HuH-7 (cell line): ENCODE data around the gene LRFN3.
"Not testable (repeated sequence)": the region's sequence is repeated elsewhere in the genome, so short reads cannot be mapped to it uniquely, and the experiment has no call there.

ENCODE experiments used
- DNase-seq: peaks from one replicate; pipeline ENCODE4 v3.0.0; 2011; ENCODE audit warnings: low spot score

Gene LRFN3

DNA sequence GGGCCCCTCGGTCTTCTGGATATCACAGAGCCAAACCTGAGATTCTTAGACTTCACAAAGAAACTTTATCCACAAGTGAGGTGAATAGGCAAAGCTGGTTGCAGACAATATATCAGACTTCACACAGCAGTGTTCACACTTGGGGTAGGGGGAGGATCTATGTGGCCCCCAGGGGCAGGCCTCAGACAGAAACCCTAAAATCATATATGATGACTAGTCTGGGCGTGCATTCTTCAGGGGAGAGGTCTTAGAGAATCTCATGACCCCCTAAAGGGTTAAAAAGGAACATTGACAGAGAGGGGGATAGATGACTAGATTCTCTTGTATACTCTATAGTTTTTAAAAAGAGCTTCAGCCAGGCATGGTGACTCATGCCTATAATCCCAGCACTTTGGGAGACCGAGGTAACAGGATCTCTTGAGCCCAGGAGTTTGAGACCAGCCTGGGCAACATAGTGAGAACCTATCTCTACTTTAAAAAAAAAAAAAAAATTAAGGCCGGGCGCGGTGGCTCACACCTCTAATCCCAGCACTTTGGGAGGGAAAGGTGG lies 30.9 kb upstream of the LRFN3 start:
- DNase-seq, result no peak

DNA sequence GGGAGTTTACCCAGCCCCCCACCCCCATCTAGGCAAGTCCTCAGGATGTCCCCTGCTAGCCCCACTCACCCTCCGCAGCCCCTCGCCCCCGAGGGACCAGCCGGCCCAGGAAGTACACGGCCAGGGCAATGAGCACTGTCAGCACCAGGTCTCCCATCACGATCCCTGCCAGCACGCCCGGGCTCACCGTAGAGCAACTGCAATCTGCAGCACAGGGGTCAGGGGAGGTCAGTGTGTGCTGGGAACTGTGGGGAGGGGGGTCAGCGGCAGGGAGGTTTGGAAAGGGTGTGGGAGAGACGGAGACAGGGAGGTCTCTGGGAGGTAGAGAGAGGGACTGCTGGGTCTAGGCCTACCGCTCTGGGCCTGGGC lies 28.8 kb upstream of the LRFN3 start:
- DNase-seq, result no peak

DNA sequence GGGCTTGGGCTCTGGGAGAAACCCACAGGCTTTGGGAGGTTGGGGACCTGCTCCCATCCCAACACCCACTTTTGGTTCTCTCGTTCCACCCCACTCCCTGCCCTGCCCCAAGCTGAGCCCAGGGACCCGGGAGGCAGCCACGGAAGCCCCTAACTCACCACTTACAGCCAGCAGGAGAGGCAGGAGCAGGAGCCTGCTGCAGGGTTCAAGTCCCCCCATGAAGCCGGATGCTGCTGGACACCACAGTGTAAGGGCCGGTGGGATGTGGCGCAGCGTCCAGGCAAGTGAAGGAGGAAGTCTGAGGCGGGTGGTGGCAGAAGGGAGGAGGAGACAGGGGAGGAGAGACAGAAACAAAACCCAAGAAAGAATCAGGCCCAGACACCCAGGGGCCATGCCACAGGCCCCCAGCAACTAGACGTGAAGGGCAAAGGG lies 28.1 kb upstream of the LRFN3 start, which contains the start of gene TYROBP:
TSS of gene TYROBP (minus strand) at position 286 of the 432 bp plus-strand sequence. CDS start at position 219, 67 bp downstream.
- DNase-seq, result no peak

DNA sequence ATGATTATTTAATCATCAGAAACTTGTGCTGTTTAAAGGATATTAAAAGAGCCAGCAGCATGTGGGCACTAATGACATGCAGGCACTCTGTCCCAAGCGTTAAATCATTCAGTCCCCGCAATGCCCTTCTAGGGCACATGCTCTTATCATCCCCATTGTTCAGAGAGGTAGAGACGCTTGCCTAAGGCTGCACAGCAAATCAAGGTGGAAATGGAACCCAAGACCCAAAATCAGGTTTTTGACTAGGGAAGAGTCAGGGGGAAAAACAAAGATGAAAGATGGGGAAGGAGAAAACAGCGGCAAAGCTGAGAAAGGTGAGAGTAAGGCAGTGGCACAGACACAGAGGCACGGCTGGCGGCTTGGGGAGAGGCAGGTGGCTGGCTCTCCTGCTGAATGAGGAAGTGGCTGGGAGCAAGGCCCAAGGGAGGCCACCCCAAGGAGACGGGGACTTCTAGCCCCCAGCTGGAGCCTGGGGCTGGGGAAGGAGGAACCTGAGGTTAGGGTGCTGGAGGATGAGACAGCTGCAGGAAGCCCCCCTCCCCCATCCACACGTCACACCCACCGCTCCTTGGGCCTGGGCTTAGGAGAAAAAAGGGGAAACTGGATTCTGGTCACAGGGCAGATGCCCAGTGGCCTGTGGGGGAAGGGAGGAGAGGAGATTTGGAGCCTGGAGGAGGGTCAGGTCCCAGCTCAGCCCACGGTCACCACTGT lies 27.0 kb upstream of the LRFN3 start:
- DNase-seq, result no peak

DNA sequence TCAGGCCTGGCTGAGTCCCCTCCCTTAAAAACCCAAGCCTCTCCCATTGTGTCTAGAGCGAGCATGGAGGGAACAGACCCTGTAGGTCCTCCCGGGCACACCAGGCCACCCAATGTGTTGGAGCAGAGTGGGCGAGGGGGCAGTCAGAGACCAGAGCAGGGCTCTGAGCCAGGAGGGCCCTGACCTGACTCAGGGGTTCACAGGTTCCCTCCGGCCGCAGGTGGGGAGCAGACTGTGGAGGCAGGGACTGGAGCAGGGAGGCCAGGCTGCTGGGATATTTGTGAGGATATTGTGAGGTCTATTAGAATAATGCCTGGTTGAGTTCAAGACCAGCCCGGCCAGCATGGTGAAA lies 26.5 kb upstream of the LRFN3 start:
- no peak for DNase-seq

DNA sequence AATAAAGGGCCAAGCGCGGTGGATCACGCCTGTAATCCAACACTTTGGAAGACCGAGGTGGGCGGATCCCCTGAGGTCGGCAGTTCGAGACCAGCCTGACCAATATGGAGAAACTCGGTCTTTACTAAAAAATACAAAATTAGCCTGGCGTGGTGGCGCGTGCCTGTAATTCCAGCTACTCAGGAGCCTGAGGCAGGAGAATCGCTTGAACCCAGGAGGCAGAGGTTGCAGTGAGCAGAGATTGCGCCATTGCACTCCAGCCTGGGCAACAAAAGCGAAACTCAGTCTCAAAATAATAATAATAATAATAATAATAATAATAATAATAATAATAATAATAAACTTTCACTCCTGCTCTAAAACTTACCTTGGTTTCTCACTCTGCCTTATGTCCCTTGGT lies 25.8 kb upstream of the LRFN3 start:
- DNase-seq, result not testable (repeated sequence)

DNA sequence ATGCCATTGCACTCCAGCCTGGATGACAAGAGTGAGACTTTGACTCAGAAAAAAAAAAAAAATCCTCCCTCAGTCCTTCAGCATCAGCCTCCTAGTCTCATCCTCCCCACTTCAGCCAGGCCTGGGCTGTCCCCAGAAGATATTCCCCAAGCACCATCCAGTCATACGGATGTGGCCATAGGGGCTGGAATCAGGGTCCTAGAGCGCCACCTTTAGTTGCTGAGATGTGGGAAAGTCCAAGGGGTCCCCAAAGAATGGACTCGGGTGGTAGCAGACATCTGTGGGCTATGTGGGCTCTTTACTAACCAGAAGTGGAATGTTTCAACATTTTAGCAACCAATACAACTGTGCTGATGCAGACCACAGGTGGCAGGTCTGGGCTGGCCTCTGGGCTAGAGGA lies 25.0 kb upstream of the LRFN3 start:
- no peak for DNase-seq

DNA sequence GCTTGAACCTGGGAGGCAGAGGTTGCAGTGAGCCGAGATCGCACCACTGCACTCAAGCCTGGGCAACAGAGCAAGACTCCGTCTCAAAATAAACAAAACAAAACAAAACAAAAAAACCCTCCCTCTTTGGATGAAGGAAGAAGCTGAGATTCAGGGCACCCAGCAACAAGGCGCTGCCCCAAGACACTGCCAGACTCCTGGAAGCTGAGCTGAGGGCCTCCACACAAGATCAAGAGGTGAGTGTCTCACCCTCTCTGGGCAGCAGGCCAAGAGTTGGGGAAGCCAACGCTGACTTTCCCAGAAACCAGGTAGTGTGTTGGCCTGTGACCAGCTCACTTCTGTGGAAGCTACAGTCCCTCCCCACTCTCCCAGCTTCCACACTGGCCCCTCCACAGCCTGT lies 24.4 kb upstream of the LRFN3 start:
- no peak for DNase-seq

DNA sequence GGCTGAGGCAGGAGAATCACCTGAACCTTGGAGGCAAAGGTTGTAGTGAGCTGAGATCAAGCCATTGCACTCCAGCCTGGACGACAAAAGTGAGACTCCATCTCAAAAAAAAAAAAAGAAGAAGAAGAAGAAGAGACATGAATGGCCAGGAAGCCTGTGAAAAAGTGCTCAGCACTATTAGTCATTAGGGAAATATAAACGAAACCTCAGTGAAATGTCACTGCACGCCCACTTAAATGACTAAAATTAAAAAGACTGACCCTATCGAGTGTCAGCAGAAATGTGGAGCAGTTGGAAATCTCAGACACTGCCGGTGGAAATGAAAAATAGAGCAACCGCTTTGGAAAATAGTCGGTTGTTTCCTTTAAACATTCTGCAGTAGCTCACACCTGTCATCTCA lies 22.6 kb upstream of the LRFN3 start:
- DNase-seq, result no peak

DNA sequence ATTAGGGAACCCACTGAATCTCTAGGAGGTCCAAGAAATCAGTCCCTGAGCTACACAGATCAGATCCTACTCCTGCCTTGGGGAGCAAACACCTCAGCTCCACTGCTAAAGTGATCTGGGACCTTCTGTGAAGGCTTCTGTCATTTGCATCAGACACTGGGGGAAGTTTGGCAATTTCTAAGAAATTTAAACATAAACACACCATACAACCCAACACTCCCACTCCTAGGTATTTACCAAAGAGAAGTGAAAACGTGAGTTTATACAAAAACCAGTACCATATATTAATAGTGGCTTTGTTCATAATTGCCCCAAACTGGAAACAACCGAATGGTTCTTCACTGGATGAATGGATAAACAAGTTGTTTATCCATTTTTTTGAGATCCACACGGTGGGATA lies 20.7 kb upstream of the LRFN3 start:
- DNase-seq, result no peak

DNA sequence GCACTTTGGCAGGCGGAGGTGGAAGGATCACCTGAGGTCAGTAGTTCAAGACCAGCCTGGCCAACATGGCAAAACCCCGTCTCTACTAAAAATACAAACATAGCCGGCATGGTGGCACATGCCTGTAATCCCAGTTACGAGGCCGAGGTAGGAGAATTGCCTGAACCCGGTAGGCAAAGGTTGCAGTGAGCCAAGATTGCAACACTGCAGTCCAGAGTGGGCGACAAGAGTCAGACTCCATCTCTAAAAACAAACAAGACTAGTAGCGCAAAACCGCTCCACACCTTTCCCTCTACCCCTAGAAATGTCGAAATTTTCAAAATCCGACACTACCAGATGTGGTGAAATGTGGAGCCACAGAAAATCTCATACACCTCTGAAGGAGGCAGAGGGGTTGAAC lies 16.9 kb upstream of the LRFN3 start:
- no peak for DNase-seq

DNA sequence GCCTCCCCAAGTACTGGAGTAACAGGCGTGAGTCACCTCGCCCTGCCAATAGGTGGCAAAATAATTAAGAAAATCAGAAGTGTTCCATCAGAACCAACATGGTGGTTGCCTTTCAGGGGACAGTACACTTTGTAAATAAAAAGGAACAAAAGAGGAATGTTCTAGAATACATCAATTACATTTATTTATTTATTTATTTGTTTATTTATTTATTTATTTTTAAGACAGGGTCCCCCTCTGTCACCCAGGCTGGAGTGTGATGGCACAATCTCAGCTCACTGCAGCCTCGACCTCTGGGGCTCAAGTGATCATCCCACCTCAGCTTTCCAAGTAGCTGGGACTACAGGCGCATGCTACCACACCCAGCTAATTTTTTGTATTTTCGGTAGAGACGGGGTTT lies 15.2 kb upstream of the LRFN3 start:
- no peak for DNase-seq

DNA sequence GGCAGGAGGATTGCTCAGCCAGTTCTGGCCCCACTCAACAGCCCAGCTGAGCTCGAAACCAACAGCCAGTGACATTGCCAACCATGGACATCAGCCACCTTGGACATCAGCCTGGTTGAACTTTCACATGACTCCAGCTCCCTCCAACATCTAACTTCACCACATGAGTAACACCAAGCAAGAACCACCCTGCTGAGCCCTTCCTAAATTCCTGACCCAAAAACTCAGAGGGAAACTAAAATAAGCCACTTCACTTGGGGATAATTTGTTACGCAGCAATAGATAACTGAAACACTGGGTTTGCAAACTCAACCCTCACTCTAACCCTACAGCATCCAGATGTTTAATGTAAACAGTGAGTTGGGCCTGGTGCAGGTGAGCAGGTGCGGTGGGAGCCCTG lies 10.7 kb upstream of the LRFN3 start:
- no peak for DNase-seq

DNA sequence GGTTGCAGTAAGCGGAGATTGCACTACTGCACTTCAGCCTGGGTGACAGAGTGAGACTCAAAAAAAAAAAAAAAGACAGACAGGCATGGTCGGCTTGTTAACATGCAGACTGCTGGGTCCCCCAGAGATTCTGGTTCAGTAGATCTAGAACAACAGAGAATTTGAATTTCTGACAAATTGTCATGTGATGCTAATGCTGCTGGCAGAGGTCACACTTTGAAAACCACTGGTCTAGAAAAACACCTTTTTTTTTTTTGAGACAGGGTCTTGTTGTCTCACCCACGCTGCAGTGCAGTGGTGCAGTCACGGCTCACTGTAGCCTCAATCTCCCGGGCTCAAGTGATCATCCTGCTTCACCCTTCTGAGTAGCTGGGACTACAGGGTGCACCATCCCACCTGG lies 7.7 kb upstream of the LRFN3 start:
- no peak for DNase-seq

DNA sequence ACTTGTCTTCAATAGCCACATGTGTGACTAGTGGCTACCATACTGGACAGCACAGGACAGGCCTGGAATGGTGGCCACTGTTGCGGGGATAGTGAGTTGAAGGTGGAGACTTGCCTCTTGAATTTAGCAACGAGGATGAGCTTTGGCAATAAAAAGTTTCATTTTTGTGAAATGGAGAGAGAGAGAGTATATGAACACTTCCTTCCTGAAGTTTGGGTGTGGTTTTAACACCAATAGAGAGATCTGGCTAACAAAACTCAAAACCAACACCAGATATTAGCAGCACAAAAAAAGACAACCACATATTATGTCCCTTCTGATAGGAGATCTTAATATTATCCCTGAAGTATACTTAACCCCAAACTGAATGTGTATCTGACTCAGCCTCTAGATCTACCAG lies 6.3 kb upstream of the LRFN3 start:
- DNase-seq, result no peak

DNA sequence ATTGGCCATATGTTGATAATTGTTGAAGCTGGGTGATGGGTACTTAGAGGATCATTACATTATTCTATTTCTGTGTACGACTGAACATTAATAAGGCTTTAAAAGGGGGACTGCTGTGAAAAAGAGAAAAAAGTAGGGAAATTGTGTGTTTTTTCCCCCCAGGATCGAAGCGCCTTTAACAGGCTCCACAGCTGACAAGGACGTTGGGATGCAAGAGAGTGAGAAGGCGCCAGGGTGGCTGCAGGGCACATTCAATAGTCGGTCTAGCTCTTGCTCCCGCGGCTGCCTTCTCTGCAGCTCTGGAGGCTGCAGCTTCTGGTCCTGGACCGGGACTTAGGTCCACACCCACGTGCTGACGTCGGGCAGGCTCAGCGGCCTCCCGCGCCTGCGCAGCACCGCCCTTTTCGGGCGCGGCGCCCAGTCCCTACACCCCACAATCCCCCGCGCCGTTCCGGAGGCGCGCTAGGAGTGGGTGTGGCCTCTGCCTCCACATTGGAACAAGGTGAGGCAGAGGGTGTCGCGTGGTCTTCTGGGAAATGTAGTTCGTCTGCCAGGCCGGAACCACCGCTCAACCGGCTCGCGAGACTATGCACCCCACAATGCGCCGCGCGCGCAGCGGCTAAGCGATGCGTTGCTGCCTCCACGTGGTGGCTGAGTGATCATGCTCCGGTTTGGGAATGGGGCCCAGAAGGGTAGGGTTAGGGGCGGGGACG lies 4.9 kb upstream of the LRFN3 start:
- peak; percentile 98 for DNase-seq

DNA sequence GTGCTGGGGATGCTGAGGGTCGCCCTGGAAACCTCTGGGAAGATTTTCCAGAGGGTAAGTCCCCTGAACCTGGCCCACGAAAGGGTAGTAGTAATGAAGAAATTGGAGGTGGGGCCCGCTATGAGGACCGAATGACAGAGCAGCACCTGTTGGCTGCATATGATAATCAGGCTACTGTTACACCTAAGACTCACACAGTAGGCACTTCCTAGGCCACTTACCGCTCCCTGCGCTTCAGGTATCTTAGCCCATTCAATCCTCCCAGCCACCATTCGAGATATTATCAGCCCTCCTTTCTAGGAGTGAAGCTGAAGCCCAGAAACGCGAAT lies 4.3 kb upstream of the LRFN3 start:
- DNase-seq, result no peak

DNA sequence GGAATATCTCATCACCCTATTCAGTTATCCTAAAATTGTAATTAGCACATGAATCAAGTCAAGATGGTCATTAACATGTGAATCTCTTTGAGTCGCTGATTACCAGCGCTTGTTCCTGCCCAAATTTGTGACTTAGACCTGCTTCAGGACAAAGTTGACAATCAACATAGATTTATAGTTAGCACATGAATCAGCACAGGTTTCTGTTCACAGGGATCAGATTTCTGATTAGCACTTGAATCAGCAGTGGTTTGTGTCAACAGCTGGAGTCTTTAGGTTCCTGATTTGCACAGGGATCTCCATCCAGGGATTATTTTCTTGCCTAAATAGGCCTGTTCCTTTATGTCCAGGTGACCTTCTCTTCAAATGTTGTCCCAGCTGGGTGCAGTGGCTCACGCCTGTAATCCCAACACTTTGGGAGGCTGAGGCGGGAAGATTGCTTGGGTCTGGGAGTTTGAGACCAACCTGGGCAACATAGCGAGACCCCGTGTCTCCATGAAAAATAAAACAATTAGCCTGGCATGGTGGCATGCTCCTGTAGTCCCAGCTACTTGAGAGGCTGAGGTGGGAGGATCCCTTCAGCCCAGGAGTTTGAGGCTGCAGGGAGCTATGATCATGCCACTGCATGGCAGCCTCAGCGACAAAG lies 3.8 kb upstream of the LRFN3 start:
- DNase-seq, result no peak

DNA sequence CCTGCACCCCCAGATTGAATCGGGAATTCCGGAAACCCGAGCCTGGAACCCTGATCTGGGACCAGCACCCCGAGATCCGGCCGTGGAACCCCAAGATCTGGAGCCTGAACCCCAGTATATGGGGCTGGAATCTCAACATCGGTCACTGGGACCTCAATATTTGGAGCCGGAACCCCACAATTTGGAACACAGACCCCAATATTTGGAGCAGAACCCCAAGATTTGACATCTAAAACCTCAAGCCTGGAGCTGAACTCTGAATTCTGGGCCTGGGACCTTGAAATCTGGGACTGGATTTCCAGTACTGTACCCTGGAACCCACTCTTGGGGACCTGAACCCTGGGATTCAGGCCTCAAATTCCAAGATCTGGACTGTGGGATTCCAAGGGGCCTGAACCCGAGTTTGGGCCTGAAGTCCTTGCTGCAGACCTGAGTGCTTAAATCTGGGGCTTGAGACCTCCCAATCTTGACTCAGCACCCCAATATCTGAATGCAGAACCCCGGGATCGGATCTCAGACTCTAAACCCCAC lies 629 bp downstream of the LRFN3 start:
- DNase-seq, result no peak

DNA sequence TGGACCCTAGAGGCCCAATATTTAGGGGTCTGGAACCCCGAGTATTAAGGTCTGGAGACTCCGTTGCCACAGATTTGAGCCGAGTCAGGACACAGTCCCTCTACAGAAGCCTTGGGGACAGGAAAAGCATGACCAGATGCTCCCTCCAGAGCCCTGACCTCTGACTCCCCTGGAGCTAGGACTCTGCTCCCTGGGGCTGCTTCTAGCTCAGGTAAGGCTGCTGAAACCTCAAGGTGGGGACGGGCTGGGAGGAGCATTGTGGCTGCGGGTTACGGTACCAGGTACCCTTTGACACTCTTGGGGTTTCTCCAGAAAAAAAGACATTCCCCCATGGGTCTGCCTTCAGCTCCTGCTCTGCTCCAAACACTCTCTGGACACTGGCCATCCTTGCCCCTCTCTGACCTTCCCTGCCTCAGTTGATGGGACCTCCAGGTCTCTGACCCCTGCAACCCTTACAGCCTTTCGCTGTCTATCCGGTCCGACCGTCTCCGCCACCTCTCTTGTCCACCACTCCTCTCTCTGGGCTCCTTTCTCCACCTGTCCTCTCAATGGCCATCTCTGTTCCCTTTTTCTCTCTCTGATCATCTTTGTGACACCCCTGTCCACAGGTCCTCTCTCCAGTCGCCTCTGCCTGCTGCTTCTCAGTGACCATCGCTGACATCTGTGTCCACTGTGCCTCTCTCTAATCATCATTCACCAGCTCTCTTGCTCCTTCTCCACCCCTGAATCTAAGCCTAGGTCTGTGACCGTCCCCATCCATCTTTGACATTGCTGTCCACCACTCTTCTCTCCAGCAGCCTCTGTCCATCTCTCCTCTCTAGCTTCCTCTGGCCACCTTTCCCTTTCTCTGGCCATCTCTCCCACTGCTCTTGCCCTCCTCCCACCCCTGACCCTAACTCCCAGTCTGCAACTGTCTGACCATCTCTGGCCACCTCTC lies 1.4 kb downstream of the LRFN3 start:
- DNase-seq, result no peak

DNA sequence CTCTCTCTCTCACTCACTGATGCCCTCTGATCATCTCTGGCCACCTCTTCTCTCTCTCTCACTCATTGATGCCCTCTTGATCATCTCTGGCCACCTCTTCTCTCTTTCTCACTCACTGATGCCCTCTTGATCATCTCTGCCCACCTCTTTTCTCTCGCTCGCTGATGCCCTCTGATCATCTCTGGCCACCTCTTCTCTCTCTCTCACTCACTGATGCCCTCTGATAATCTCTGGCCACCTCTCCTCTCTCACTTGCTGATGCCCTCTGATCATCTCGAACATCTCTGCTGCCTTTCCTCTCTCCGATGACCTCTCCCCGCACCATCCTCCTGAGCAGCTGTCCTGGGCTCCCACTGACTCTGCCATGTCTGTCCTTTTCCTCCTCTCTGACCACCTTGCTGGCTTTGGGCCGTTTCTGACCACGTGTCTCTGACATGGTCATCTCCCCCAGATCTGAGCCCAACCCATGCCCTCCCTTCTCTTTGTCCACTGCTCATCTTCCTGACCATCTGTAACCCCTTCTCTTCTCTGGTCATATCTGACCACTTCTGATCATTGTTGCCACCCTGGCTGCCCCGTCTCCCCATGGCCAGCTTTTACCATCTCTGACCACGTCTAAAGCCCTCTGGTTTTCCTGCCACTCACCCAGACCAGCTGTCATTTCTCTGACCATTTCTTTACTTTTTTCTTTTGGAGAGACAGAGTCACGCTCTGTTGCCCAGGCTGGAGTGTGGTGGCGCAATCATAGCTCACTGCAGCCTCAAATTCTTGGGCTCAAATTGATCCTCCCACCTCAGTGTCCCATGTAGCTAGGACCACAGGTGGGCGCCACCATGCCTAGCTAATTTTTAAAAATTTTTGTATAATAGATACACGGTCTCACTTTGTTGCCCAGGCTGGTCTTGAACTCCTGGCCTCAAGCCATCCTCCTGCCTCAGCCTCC lies 2.4 kb downstream of the LRFN3 start:
- DNase-seq, result no peak
